Psoas muscle (tissue), 8 donors: ENCODE measurements around the gene TMEM132A. TPM values are rescaled to one million over a fixed set of nuclear protein-coding genes. Genes with fewer than 3 reads are reported as not detected.

ENCODE experiments used
- ATAC-seq, 4 donors: fragments of 200-7000 bp; cut with Tn5 transposase; one replicate each; pipeline ENCODE4 v1.9.1; 2020; ENCODE audit warnings: moderate library complexity in 3 of 4, mild to moderate bottlenecking in 2 of 4
- DNase-seq, 2 donors: peaks; one replicate each; pipeline ENCODE4 v3.0.0-alpha.2; 2020
- H3K27ac ChIP-seq: fragments of 200-600 bp; one replicate; pipeline ENCODE4 v1.8.0; 2022
- H3K27me3 ChIP-seq, 3 donors: fragments of 200-600 bp in 1 of 3; one replicate each; pipeline versions ENCODE4 v1.6.1 to v1.8.0; 2013 to 2022; ENCODE audit warnings: low read length in 2 of 3, mild to moderate bottlenecking in 2 of 3, moderate library complexity in 1 of 3; ENCODE audit not compliant: insufficient read depth in 3 of 3
- H3K36me3 ChIP-seq, 2 donors: fragments of 200-600 bp in 1 of 2; one replicate each; pipeline versions ENCODE4 v1.6.1 to v1.8.0; 2013 to 2022; ENCODE audit warnings: low read depth in 1 of 2, mild to moderate bottlenecking in 1 of 2, moderate library complexity in 1 of 2; ENCODE audit not compliant: insufficient read depth in 1 of 2
- H3K4me1 ChIP-seq: fragments of 200-600 bp; one replicate; pipeline ENCODE4 v1.8.0; 2022
- H3K4me3 ChIP-seq: fragments of 200-600 bp; one replicate; pipeline ENCODE4 v1.8.0; 2022; ENCODE audit warnings: mild to moderate bottlenecking
- H3K9me3 ChIP-seq: fragments of 200-600 bp; one replicate; pipeline ENCODE4 v1.8.0; 2022
- CTCF ChIP-seq: fragments of 200-600 bp; IDR thresholded peaks from one replicate; pipeline ENCODE4 v1.8.0; 2022; ENCODE audit warnings: antibody characterized with exemption
- WGBS, 3 donors: extraction: QIAGEN DNeasy Blood & Tissue Kit; methylation state at CpG; one replicate each; pipeline versions ENCODE4 v1.1.6 to v1.1.7; 2013; 5-methylcytosine and 5-hydroxymethylcytosine counted together
- intact Hi-C, 2 donors: fragments of 100-400 bp; cut with DNase I; formaldehyde crosslinking; loops; one replicate each; pipeline versions ENCODE4 v1.11.0 to v1.14.2; 2022
- polyA plus RNA-seq, 3 donors: library from polyadenylated mRNA; stranded (reverse); fragments of 200-250 nt; gene quantifications; one replicate each; pipeline ENCODE4 v1.2.3, GENCODE V29; 2013
- total RNA-seq, 4 donors: library from RNA; stranded (reverse); fragmentation: NEBNext Ultra II Directional in 2 of 4; extraction: Animal tissue kit (Norgen Biotek cat#: 25700) in 2 of 4; gene quantifications; one replicate each; pipeline versions ENCODE4 v1.2.1 to v1.2.4, GENCODE V29; 2021 to 2023
- donor health status: healthy with polysubstance abuse.
- donor health status: DM: no; HTN: no; CAD: no; lungs with moderate emphysema.
- donor health status: Bipolar disorder and iron deficiency.
- donor health status: healthy.
- donor health status: DM: yes; HTN: yes; CAD: no.
- donor health status: DM: no; HTN: no; CAD: no.
- donor health status: DM: no; HTN: no; CAD: no.
- donor health status: DM: yes; HTN: yes; CAD: no.

The TMEM132A gene
- total and polyA plus RNA-seq, 7 donors: 2.0 to 7.7 (median 3.7) TPM

GRCh38 chr11:60939855-60940254 lies 15.6 kb downstream of the TMEM132A start:
- DNase-seq: no peak
- H3K27me3 ChIP-seq: no peaks in the 10 kb centered on the region
- intact Hi-C loops: no loop called here
- ATAC-seq: no peak
- H3K27ac ChIP-seq: no peak overlapping the region
- no peak overlapping the region for H3K4me3 ChIP-seq
- no peaks in the 10 kb centered on the region for H3K9me3 ChIP-seq
- H3K36me3 ChIP-seq: peaks cover 0 to 9% of the 10 kb centered on the region in 2 donors
- TF ChIP-seq CTCF: no peak
- WGBS, 3 donors: 50 to 57% (median 52%) methylated on average over 2 of the region's 2 CpGs
- no peaks in the 10 kb centered on the region for H3K4me1 ChIP-seq

DNA sequence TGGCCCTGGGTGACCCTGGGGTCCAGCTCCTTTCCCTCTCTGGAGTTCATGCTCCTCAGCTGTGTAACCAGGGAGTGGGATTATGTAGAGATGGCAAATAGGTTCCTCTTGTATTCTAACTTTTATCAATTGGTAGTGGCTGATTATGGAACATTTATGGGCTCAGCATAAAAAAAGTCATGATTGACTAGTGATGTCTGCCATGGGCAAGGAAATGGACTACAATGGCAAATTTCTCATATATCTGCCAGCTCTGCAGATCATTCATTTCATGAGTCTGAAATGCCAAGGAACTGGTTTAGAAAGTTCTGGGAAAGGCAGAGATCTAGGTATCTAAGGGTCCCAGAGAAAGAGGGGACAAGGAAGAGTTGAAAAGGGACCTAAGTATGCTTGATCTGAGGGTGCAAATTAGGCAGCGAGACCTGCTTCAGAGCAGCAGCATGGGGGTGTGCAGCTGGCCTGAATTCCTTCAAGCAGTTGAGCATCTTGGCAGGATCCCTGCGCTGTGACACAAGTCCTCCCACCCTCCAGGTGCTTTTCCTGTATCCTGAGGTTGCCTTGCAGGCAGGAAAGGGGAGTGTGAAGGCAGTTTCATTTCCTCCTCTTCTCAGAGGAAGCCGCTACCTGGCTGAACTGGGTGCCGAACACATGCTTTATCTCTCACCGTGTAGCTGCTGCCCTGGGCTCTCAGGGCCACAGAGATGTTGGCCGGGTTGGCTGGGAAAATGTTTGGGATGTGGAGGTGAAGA lies 17.3 kb downstream of the TMEM132A start:
- Histone ChIP-seq H3K36me3 (peaks cover 0 to 9% of the 10 kb centered on the region in 2 donors), H3K9me3 (no peaks in the 10 kb centered on the region), H3K4me3 (no peak overlapping the region), H3K4me1 (no peaks in the 10 kb centered on the region), H3K27me3 (no peaks in the 10 kb centered on the region), H3K27ac (no peak overlapping the region)
- WGBS, 3 donors: 75 to 81% (median 79%) methylated on average over 6 of the region's 6 CpGs
- DNase-seq (no peak), ATAC-seq (no peak)
- no peak for TF ChIP-seq CTCF
- intact Hi-C loops: no loop called here

GRCh38 chr11:60942219-60942618 lies 18.0 kb downstream of the TMEM132A start:
- intact Hi-C loops: no loop called here
- no peak for DNase-seq
- no peaks in the 10 kb centered on the region for H3K4me1 ChIP-seq
- H3K27me3 ChIP-seq: no peaks in the 10 kb centered on the region
- WGBS, 3 donors: 74 to 90% (median 84%) methylated on average over 4 of the region's 4 CpGs
- no peak overlapping the region for H3K4me3 ChIP-seq
- no peak for TF ChIP-seq CTCF
- H3K27ac ChIP-seq: no peak overlapping the region
- ATAC-seq: no peak
- peaks cover 0 to 9% of the 10 kb centered on the region in 2 donors for H3K36me3 ChIP-seq
- no peaks in the 10 kb centered on the region for H3K9me3 ChIP-seq

- Histone ChIP-seq H3K4me1 (no peaks in the 10 kb centered on the region), H3K27me3 (no peaks in the 10 kb centered on the region), H3K36me3 (peaks cover 0 to 9% of the 10 kb centered on the region in 2 donors), H3K9me3 (no peaks in the 10 kb centered on the region), H3K4me3 (no peak overlapping the region), H3K27ac (no peak overlapping the region)
- no peak for TF ChIP-seq CTCF
- ATAC-seq (no peak), DNase-seq (no peak)
- 50 to 58% (median 53%) methylated on average over 9 of the region's 9 CpGs for WGBS, 3 donors
- intact Hi-C loops: no loop called here
Measured at GRCh38 chr11:60942970-60943565, 18.8 kb downstream of the TMEM132A start.
